Trophoblast cell (in vitro differentiated cells and primary cell): ENCODE results near the gene CRYBG2.

Source experiments
- DNase-seq, 2 donors: peaks; one replicate each; pipeline ENCODE4 v3.0.0-alpha.2; 2016
- H2AFZ ChIP-seq: 2 replicates; pipeline ENCODE4 v1.6.1; 2013; ENCODE audit warnings: low read length, moderate library complexity, mild to moderate bottlenecking; ENCODE audit not compliant: insufficient read depth, poor library complexity
- H2AK5ac ChIP-seq: 2 replicates; pipeline ENCODE4 v1.6.1; 2013; ENCODE audit warnings: mild to moderate bottlenecking, low read length
- H2BK120ac ChIP-seq: 2 replicates; pipeline ENCODE4 v1.6.1; 2013; ENCODE audit warnings: low read length, mild to moderate bottlenecking, moderate library complexity; ENCODE audit not compliant: insufficient read depth, poor library complexity
- H2BK12ac ChIP-seq: 2 replicates; pipeline ENCODE4 v1.6.1; 2013; ENCODE audit warnings: mild to moderate bottlenecking, low read length, moderate library complexity
- H2BK5ac ChIP-seq: 2 replicates; pipeline ENCODE4 v1.6.1; 2013; ENCODE audit warnings: low read length, low read depth, moderate library complexity, mild to moderate bottlenecking; ENCODE audit not compliant: poor library complexity
- H3K14ac ChIP-seq: 2 replicates; pipeline ENCODE4 v1.6.1; 2013; ENCODE audit warnings: mild to moderate bottlenecking, low read length
- H3K18ac ChIP-seq: 2 replicates; pipeline ENCODE4 v1.6.1; 2013; ENCODE audit warnings: mild to moderate bottlenecking, low read length
- H3K23ac ChIP-seq: 2 replicates; pipeline ENCODE4 v1.6.1; 2013; ENCODE audit warnings: low read length
- H3K27ac ChIP-seq: 2 replicates; pipeline ENCODE4 v1.5.1; 2013; ENCODE audit warnings: low read depth, mild to moderate bottlenecking, inconsistent platforms, low read length, moderate library complexity
- H3K27me3 ChIP-seq: 2 replicates; pipeline ENCODE4 v1.6.1; 2013; ENCODE audit warnings: inconsistent platforms, mild to moderate bottlenecking, low read length, moderate library complexity; ENCODE audit not compliant: insufficient read depth
- H3K36me3 ChIP-seq, 2 experiments: 1 replicate in 1 of 2; 2 replicates in 1 of 2; pipeline ENCODE4 v1.6.1; 2013; ENCODE audit warnings: low read length in 2 of 2, mild to moderate bottlenecking in 2 of 2, moderate library complexity in 1 of 2; ENCODE audit not compliant: insufficient read depth in 2 of 2, control insufficient read depth in 1 of 2
- H3K4ac ChIP-seq: 2 replicates; pipeline ENCODE4 v1.6.1; 2013; ENCODE audit warnings: low read depth, mild to moderate bottlenecking, low read length, moderate library complexity
- H3K4me1 ChIP-seq, 2 experiments: 1 replicate in 1 of 2; 2 replicates in 1 of 2; pipeline ENCODE4 v1.6.1; 2013; ENCODE audit warnings: low read length in 2 of 2, mild to moderate bottlenecking in 2 of 2, moderate library complexity in 1 of 2; ENCODE audit not compliant: insufficient read depth in 2 of 2, control insufficient read depth in 1 of 2
- H3K4me2 ChIP-seq: 2 replicates; pipeline ENCODE4 v1.6.1; 2013; ENCODE audit warnings: inconsistent platforms, mild to moderate bottlenecking, low read length, moderate library complexity
- H3K4me3 ChIP-seq: 2 replicates; pipeline ENCODE4 v1.5.1; 2013; ENCODE audit warnings: mild to moderate bottlenecking, low read depth, low read length, inconsistent platforms
- H3K79me1 ChIP-seq: one replicate; pipeline ENCODE4 v1.6.1; 2013; ENCODE audit warnings: low read length
- H3K79me2 ChIP-seq: 2 replicates; pipeline ENCODE4 v1.6.1; 2013; ENCODE audit warnings: low read length, mild to moderate bottlenecking; ENCODE audit not compliant: control insufficient read depth, insufficient read depth, poor library complexity
- H3K9ac ChIP-seq: 2 replicates; pipeline ENCODE4 v1.6.1; 2013; ENCODE audit warnings: mild to moderate bottlenecking, low read length
- H3K9me3 ChIP-seq: 2 replicates; pipeline ENCODE4 v1.6.1; 2013; ENCODE audit warnings: low read depth, mild to moderate bottlenecking, control low read depth, inconsistent platforms, low read length; ENCODE audit not compliant: insufficient read depth
- H4K12ac ChIP-seq: 2 replicates; pipeline ENCODE4 v1.6.1; 2013; ENCODE audit warnings: low read depth, mild to moderate bottlenecking, low read length, moderate library complexity
- H4K8ac ChIP-seq: 2 replicates; pipeline ENCODE4 v1.6.1; 2013; ENCODE audit warnings: low read depth, mild to moderate bottlenecking, low read length, moderate library complexity
- H4K91ac ChIP-seq: one replicate; pipeline ENCODE4 v1.6.1; 2013; ENCODE audit warnings: low read depth, mild to moderate bottlenecking, low read length, moderate library complexity
- whole genome bisulfite sequencing: extraction: QIAGEN DNeasy Blood & Tissue Kit; methylation state at CpG from one replicate; pipeline ENCODE4 v1.1.7; 2013; ENCODE audit warnings: missing lambda C conversion rate; ENCODE audit not compliant: insufficient read length, insufficient coverage; ENCODE audit errors: extremely low coverage; 5-methylcytosine and 5-hydroxymethylcytosine counted together

The CRYBG2 gene

GRCh38 chr1:26351590-26352337, 2.2 kb downstream of the CRYBG2 start:
- no CpG with 5 or more reads among the region's 12 CpGs for WGBS
- Histone ChIP-seq H2AK5ac (peak overlapping the region; percentile 85), H2AFZ (no peak overlapping the region), H3K4me1 (peaks cover 43 to 49% of the 10 kb centered on the region in 2 experiments), H2BK5ac (peak overlapping the region; percentile 93), H3K79me1 (peaks cover 40% of the 10 kb centered on the region), H2BK12ac (peak overlapping the region; percentile 90), H4K12ac (peak overlapping the region; percentile 24), H4K91ac (peak overlapping the region; percentile 98), H3K4me2 (peak overlapping the region; percentile 35), H4K8ac (peak overlapping the region; percentile 57), H2BK120ac (peak overlapping the region; percentile 93), H3K23ac (peak overlapping the region; percentile 47), H3K9ac (peak overlapping the region; percentile 32), H3K14ac (peak overlapping the region; percentile 74), H3K4me3 (no peak overlapping the region), H3K18ac (peak overlapping the region; percentile 76), H3K36me3 (peaks cover 0 to 2% of the 10 kb centered on the region in 2 experiments), H3K79me2 (peaks cover 16% of the 10 kb centered on the region), H3K9me3 (no peaks in the 10 kb centered on the region), H3K4ac (peak overlapping the region; percentile 28), H3K27ac (peak overlapping the region; percentile 98), H3K27me3 (no peaks in the 10 kb centered on the region)
- DNase-seq = peak; percentile 96 to 97

GRCh38 chr1:26350701-26351589, 3.0 kb downstream of the CRYBG2 start:
- Histone ChIP-seq H3K4me1 (peaks cover 43 to 49% of the 10 kb centered on the region in 2 experiments), H2BK12ac (peak overlapping the region; percentile 88), H4K12ac (peak overlapping the region; percentile 11), H3K27me3 (no peaks in the 10 kb centered on the region), H4K8ac (peak overlapping the region; percentile 57), H2AK5ac (peak overlapping the region; percentile 85), H4K91ac (peak overlapping the region; percentile 98), H3K9me3 (no peaks in the 10 kb centered on the region), H3K79me2 (peaks cover 16% of the 10 kb centered on the region), H3K14ac (peak overlapping the region; percentile 85), H3K79me1 (peaks cover 40% of the 10 kb centered on the region), H2BK5ac (peak overlapping the region; percentile 93), H3K4me2 (peak overlapping the region; percentile 17), H3K18ac (peak overlapping the region; percentile 86), H3K4ac (peak overlapping the region; percentile 68), H3K23ac (no peak overlapping the region), H3K9ac (no peak overlapping the region), H3K27ac (peak overlapping the region; percentile 98), H2AFZ (no peak overlapping the region), H2BK120ac (peak overlapping the region; percentile 93), H3K4me3 (no peak overlapping the region), H3K36me3 (peaks cover 7 to 10% of the 10 kb centered on the region in 2 experiments)
- no CpG with 5 or more reads among the region's 9 CpGs for WGBS
- no peak for DNase-seq

- H2BK12ac ChIP-seq = peak overlapping the region; percentile 92
- peaks cover 40% of the 10 kb centered on the region for H3K79me1 ChIP-seq
- H3K79me2 ChIP-seq = peaks cover 16% of the 10 kb centered on the region
- peak overlapping the region; percentile 68 for H3K4ac ChIP-seq
- no peak overlapping the region for H4K12ac ChIP-seq
- peak overlapping the region; percentile 67 for H3K14ac ChIP-seq
- H3K4me2 ChIP-seq = no peak overlapping the region
- H3K4me3 ChIP-seq = no peak overlapping the region
- no peak for DNase-seq
- no peak overlapping the region for H3K9ac ChIP-seq
- peak overlapping the region; percentile 86 for H3K18ac ChIP-seq
- peak overlapping the region; percentile 98 for H3K27ac ChIP-seq
- no CpG with 5 or more reads among the region's 2 CpGs for WGBS
- H2BK120ac ChIP-seq = peak overlapping the region; percentile 89
- H3K36me3 ChIP-seq = peaks cover 13 to 16% of the 10 kb centered on the region in 2 experiments
- H2AK5ac ChIP-seq = peak overlapping the region; percentile 50
- peak overlapping the region; percentile 57 for H4K8ac ChIP-seq
- peaks cover 43 to 49% of the 10 kb centered on the region in 2 experiments for H3K4me1 ChIP-seq
- H2BK5ac ChIP-seq = peak overlapping the region; percentile 93
- no peak overlapping the region for H3K23ac ChIP-seq
- no peaks in the 10 kb centered on the region for H3K27me3 ChIP-seq
- peak overlapping the region; percentile 86 for H4K91ac ChIP-seq
- H2AFZ ChIP-seq = no peak overlapping the region
- H3K9me3 ChIP-seq = no peaks in the 10 kb centered on the region
These were observed 3.6 kb downstream of the CRYBG2 start for GRCh38 chr1:26350343-26350700.

- H2BK12ac ChIP-seq = peak overlapping the region; percentile 92
- peak overlapping the region; percentile 51 for H4K8ac ChIP-seq
- H3K36me3 ChIP-seq = peaks cover 18% of the 10 kb centered on the region in 2 experiments
- DNase-seq = no peak
- peak overlapping the region; percentile 88 for H2BK120ac ChIP-seq
- H4K91ac ChIP-seq = peak overlapping the region; percentile 74
- H3K23ac ChIP-seq = no peak overlapping the region
- peak overlapping the region; percentile 81 for H3K18ac ChIP-seq
- no CpG with 5 or more reads among the region's 5 CpGs for WGBS
- no peak overlapping the region for H3K9ac ChIP-seq
- H3K9me3 ChIP-seq = no peaks in the 10 kb centered on the region
- peak overlapping the region; percentile 98 for H3K27ac ChIP-seq
- H2AFZ ChIP-seq = no peak overlapping the region
- H3K79me1 ChIP-seq = peaks cover 39% of the 10 kb centered on the region
- H4K12ac ChIP-seq = no peak overlapping the region
- peaks cover 16% of the 10 kb centered on the region for H3K79me2 ChIP-seq
- no peak overlapping the region for H3K4me2 ChIP-seq
- no peaks in the 10 kb centered on the region for H3K27me3 ChIP-seq
- H2BK5ac ChIP-seq = peak overlapping the region; percentile 80
- H3K4ac ChIP-seq = peak overlapping the region; percentile 50
- no peak overlapping the region for H3K4me3 ChIP-seq
- H3K4me1 ChIP-seq = peaks cover 42 to 49% of the 10 kb centered on the region in 2 experiments
- H3K14ac ChIP-seq = peak overlapping the region; percentile 84
- peak overlapping the region; percentile 70 for H2AK5ac ChIP-seq
These were observed 4.1 kb downstream of the CRYBG2 start for GRCh38 chr1:26349877-26350244.
